Measurements from ENCODE around the gene CPEB1.
"Not testable (repeated sequence)": the region's sequence is repeated elsewhere in the genome, so short reads cannot be mapped to it uniquely, and the experiment has no call there.

CPEB1 gene

DNA sequence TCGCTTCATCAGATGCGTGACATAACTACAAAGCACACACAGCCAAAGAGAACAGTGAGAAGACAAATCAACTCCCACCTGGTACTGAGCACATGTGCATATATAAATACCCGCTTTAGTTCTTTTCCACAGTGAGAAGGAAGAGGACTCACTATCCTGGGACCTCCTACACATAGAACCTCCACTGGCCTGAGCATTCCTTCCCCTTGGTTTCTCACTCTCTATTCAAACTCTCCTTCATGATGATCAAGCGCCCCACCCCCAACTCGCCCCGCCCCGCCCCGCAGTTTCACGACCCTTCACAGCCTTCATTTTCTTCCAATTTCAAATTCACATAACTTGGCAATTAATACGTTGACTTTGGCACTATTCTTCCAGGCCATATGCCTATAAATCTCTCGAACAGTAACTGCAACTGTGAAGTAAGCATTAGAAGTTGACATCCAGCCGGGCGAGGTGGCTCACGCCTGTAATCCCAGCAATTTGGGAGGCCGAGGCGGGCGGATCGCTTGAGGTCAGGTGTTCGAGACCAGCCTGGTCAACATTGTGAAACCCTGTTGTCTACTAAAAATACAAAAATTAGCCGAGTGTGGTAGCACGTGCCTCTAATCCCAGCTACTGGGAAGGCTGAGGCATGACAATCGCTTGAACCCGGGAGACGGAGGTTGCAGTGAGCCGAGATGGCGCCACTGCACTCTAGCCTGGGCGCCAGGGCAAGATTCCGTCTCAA is 108.0 kb downstream of the CPEB1 start:
- Histone ChIP-seq H3K9ac (ENCODE audit: low read depth, low read length) (peak overlapping the region; percentile 100), H3K36me3 (ENCODE audit: control insufficient read depth, insufficient read depth, low read length) (peaks cover 38% of the 10 kb centered on the region), H3K4me3 (ENCODE audit: low read depth, low read length) (peak overlapping the region; percentile 98), H3K27me3 (ENCODE audit: control insufficient read depth, insufficient read depth, low read length) (no peaks in the 10 kb centered on the region), H3K9me3 (ENCODE audit: control insufficient read depth, insufficient read depth, low read length) (no peaks in the 10 kb centered on the region), H3K4me1 (ENCODE audit: control insufficient read depth, insufficient read depth, low read length) (peaks cover 15% of the 10 kb centered on the region)

DNA sequence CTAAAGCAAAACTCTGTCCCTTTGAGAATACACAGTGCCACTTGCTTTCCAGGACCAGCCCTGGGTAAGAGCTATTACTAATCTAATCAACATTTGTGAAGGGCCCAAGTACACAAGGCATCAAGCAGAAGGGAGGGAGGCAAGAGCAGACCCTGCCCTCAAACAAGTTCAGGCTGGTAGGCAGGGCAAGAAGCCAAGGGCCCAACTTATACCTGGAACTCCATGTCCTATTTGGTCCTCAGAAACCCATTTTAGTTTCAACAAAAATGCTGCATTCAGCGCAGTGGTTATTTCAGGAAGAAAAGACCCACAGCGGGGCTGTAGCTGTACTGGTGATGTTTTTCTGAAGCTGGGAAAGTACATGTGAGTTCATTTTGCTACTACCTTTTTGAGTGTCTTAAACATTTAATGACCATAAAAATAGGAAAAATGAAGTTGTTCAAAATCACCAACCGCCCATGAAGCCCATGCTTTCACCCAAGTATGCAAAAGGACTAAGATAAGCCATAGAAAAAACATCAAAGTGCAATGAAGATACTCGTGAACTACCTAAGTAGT is 109.7 kb downstream of the CPEB1 start:
- Histone ChIP-seq H3K27me3 (ENCODE audit: control insufficient read depth, insufficient read depth, low read length) (no peaks in the 10 kb centered on the region), H3K36me3 (ENCODE audit: control insufficient read depth, insufficient read depth, low read length) (peaks cover 42% of the 10 kb centered on the region), H3K9me3 (ENCODE audit: control insufficient read depth, insufficient read depth, low read length) (no peaks in the 10 kb centered on the region), H3K9ac (ENCODE audit: low read depth, low read length) (no peak overlapping the region), H3K4me3 (ENCODE audit: low read depth, low read length) (peak overlapping the region; percentile 98), H3K4me1 (ENCODE audit: control insufficient read depth, insufficient read depth, low read length) (peaks cover 2% of the 10 kb centered on the region)

DNA sequence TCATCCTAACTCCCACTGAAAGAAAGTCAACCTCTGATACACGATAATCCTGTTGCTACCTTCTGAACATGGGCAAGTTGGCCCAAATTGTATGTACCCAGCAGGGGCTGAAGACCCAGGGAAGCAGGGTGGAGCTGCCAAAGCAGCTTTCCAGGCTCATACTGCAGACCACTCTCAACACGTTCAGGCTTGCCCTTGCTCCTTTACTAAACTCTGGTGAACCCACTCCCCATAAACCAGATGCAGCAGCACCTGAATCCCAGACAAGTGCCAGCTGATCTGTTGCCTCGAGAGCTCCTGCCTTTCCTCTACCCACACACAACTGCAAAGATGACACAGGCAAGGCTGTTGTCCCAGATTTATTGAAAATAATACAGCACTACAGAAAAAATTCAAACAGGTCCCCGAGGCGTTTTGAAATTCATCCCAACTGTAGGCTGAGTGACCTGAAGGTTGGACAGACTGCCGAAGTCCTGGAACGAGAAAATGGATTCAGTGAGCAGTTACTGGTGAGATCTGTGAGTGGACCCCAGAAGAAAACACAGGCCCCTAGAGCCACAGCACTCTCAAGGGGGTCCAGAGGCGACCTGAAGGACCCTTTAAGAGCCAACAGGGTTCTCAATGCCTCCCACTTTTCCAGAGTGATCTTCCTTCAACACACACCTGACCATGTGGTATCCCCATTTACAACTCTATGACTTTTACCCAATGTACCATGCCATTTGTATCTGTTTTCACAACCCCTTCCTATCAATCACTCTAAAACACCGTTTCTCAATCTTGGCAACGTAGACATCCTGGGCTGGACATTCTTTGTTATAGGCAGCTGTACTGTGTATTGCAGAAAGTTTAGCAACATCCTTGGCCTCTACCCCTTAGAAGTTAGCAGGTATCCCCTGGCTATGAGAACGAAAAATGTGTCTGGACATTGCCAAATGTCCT is 110.5 kb downstream of the CPEB1 start:
- H3K9ac ChIP-seq (ENCODE audit: low read depth, low read length), result no peak overlapping the region
- H3K36me3 ChIP-seq (ENCODE audit: control insufficient read depth, insufficient read depth, low read length), result peaks cover 42% of the 10 kb centered on the region
- H3K4me3 ChIP-seq (ENCODE audit: low read depth, low read length), result no peak overlapping the region
- no peaks in the 10 kb centered on the region for H3K9me3 ChIP-seq (ENCODE audit: control insufficient read depth, insufficient read depth, low read length)
- H3K27me3 ChIP-seq (ENCODE audit: control insufficient read depth, insufficient read depth, low read length), result no peaks in the 10 kb centered on the region
- H3K4me1 ChIP-seq (ENCODE audit: control insufficient read depth, insufficient read depth, low read length), result peaks cover 2% of the 10 kb centered on the region

DNA sequence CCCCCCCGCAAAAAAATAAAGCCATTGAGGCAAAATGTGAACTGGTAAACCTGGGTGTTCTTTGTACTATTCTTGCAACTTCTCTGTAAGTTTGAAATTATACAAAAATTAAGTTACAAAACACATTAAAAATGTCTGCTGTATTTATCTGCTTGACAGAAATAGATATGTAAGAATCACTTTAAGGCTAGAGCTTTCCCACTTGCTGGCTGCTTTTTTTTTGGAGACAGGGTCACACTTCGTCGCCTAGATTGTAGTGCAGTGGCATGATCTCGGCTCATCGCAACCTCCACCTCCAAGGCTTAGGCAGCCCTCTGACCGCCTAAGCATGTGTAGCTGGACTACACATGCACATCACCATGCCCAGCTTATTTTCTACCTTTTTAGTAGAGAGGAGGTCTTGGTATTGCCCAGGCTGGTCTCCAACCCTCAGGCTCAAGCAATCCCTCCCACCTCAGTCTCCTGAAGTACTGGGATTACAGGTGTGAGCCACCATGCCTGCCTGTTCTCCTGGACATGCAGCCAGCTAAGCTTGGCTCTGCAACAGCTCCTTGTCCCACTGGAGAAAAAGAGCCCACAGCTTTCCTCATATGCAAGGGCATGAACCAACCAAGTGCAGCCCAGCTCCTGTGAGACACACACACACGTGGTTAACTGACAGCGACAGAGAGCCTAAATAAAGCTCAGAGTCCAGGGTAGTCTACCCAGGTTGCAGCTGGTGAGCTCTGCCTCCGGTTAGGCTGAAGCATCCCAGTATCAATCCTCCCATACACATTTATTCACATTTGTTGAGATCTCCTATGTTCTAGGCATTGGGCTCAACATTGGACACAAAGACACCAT is 111.4 kb downstream of the CPEB1 start:
- Histone ChIP-seq H3K4me3 (ENCODE audit: low read depth, low read length) (no peak overlapping the region), H3K9me3 (ENCODE audit: control insufficient read depth, insufficient read depth, low read length) (no peaks in the 10 kb centered on the region), H3K9ac (ENCODE audit: low read depth, low read length) (no peak overlapping the region), H3K36me3 (ENCODE audit: control insufficient read depth, insufficient read depth, low read length) (peaks cover 42% of the 10 kb centered on the region), H3K4me1 (ENCODE audit: control insufficient read depth, insufficient read depth, low read length) (peaks cover 2% of the 10 kb centered on the region), H3K27me3 (ENCODE audit: control insufficient read depth, insufficient read depth, low read length) (no peaks in the 10 kb centered on the region)

DNA sequence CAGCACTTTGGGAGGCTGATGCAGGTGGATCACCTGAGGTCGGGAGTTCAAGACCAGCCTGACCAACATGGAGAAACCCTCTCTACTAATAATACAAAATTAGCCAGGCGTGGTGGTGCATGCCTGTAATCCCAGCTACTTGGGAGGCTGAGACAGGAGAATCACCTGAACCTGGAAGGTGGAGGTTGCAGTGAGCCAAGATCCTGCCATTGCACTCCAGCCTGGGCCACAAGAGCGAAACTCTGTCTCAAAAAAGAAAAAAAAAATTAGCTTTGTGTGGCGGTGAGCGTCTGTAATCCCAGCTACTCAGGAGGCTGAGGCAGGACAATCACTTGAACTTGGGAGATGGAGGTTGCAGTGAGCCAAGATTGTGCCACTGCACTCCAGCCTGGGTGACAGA is 112.0 kb downstream of the CPEB1 start:
- not testable (repeated sequence) for H3K4me3 ChIP-seq (ENCODE audit: low read depth, low read length); H3K9ac ChIP-seq (ENCODE audit: low read depth, low read length); H3K27me3 ChIP-seq (ENCODE audit: control insufficient read depth, insufficient read depth, low read length); H3K4me1 ChIP-seq (ENCODE audit: control insufficient read depth, insufficient read depth, low read length); H3K9me3 ChIP-seq (ENCODE audit: control insufficient read depth, insufficient read depth, low read length)
- peaks cover 42% of the 10 kb centered on the region for H3K36me3 ChIP-seq (ENCODE audit: control insufficient read depth, insufficient read depth, low read length)

DNA sequence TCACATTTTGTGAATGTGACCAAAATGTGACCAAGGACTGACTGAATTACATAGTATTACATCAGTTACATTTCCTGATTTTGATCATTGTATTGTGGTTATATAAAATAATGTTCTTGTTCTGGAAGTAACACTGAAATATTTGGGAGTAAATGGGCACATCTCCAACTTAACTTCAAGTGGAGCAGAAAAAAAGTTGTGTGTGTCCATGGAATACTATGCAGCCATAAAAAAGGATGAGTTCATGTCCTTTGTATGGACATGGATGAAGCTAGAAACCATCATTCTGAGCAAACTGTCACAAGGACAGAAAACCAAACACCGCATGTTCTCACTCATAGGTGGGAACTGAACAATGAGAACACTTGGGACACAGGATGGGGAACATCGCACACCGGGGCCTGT is 112.7 kb downstream of the CPEB1 start:
- not testable (repeated sequence) for H3K4me3 ChIP-seq (ENCODE audit: low read depth, low read length); H3K27me3 ChIP-seq (ENCODE audit: control insufficient read depth, insufficient read depth, low read length); H3K9ac ChIP-seq (ENCODE audit: low read depth, low read length); H3K9me3 ChIP-seq (ENCODE audit: control insufficient read depth, insufficient read depth, low read length); H3K4me1 ChIP-seq (ENCODE audit: control insufficient read depth, insufficient read depth, low read length)
- peaks cover 38% of the 10 kb centered on the region for H3K36me3 ChIP-seq (ENCODE audit: control insufficient read depth, insufficient read depth, low read length)

DNA sequence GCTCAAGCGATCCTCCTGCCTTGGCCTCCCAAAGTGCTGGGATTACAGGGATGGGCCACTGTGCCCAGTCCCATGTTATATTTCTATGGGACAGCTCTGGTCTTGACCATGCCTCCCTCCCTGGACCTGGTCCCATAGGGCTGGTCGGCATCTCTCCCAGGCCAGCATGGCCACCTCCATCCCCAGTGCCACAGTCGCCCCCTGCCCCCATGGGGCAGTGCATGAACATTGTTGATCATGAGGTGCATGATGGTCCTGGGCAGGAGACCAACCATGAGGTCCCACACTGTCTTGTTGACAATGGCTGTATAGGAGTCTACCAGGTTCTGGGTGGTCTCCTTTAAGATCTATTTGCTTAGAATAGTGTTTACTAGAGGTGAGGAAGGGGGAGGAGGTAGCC is 113.4 kb downstream of the CPEB1 start:
- H3K36me3 ChIP-seq (ENCODE audit: control insufficient read depth, insufficient read depth, low read length), result peaks cover 37% of the 10 kb centered on the region
- H3K4me3 ChIP-seq (ENCODE audit: low read depth, low read length), result no peak overlapping the region

DNA sequence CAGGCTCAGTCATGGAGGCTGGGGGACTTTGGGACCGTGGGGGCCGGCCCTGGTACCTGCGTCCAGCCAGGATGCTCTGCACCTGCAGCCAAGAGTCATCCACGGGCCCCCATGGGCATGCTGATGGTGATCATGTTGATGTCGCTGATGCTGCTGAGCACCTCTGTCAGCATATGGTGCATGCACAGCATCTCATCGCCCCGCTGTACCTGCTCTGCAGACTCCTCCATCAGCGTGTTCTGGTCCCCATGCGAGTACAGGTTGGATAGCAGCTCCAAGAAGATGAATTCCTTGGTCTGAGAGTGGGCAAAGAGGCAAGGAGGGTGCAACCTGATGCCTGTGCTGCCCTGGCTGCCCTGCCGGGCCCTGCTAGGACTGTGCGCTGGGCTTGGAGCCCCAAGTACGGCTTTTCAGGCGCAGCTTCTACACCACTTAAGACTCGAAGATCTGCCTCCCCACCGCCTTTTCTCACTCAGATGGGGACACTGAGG is 114.1 kb downstream of the CPEB1 start:
- Histone ChIP-seq H3K4me3 (ENCODE audit: low read depth, low read length) (no peak overlapping the region), H3K36me3 (ENCODE audit: control insufficient read depth, insufficient read depth, low read length) (peaks cover 29% of the 10 kb centered on the region), H3K4me1 (ENCODE audit: control insufficient read depth, insufficient read depth, low read length) (peaks cover 2% of the 10 kb centered on the region), H3K27me3 (ENCODE audit: control insufficient read depth, insufficient read depth, low read length) (no peaks in the 10 kb centered on the region), H3K9ac (ENCODE audit: low read depth, low read length) (no peak overlapping the region), H3K9me3 (ENCODE audit: control insufficient read depth, insufficient read depth, low read length) (no peaks in the 10 kb centered on the region)

More for the DNA sequence above, 113.4 kb downstream of the CPEB1 start:
- Histone ChIP-seq H3K4me1 (ENCODE audit: control insufficient read depth, insufficient read depth, low read length) (peaks cover 2% of the 10 kb centered on the region), H3K9ac (ENCODE audit: low read depth, low read length) (no peak overlapping the region), H3K9me3 (ENCODE audit: control insufficient read depth, insufficient read depth, low read length) (no peaks in the 10 kb centered on the region), H3K27me3 (ENCODE audit: control insufficient read depth, insufficient read depth, low read length) (no peaks in the 10 kb centered on the region)

DNA sequence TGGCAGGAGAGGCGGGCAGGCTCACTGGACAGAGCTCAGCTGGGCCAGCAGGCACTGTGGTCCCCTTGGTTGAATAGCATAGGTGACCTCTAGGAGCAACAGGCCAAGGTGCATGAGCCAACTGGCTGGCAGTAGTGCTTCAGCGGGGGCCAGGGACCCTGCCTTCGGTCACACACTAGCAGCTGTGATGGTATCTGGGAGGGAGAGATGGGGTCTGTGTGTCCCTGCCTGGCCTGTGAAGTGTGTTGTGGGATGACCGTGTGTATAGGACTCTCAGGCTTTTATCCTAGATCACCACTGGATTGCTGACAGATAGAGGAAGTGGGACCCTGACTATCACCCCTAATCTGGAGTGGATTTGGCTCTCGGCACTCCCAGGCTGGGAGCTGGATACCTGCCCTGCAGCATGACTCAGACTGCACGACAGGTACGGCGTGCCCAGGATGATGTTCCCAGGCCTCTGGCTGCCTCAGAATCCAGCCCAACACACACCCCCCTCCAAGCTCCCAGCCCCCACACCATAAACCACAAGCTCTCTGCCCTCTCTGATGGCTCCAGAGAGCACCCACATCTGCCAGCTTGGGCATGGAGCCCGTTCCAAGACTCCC is 114.7 kb downstream of the CPEB1 start:
- H3K9me3 ChIP-seq (ENCODE audit: control insufficient read depth, insufficient read depth, low read length), result no peaks in the 10 kb centered on the region
- H3K36me3 ChIP-seq (ENCODE audit: control insufficient read depth, insufficient read depth, low read length), result peaks cover 24% of the 10 kb centered on the region
- H3K9ac ChIP-seq (ENCODE audit: low read depth, low read length), result no peak overlapping the region
- H3K4me3 ChIP-seq (ENCODE audit: low read depth, low read length), result no peak overlapping the region
- H3K4me1 ChIP-seq (ENCODE audit: control insufficient read depth, insufficient read depth, low read length), result no peaks in the 10 kb centered on the region
- H3K27me3 ChIP-seq (ENCODE audit: control insufficient read depth, insufficient read depth, low read length), result no peaks in the 10 kb centered on the region

DNA sequence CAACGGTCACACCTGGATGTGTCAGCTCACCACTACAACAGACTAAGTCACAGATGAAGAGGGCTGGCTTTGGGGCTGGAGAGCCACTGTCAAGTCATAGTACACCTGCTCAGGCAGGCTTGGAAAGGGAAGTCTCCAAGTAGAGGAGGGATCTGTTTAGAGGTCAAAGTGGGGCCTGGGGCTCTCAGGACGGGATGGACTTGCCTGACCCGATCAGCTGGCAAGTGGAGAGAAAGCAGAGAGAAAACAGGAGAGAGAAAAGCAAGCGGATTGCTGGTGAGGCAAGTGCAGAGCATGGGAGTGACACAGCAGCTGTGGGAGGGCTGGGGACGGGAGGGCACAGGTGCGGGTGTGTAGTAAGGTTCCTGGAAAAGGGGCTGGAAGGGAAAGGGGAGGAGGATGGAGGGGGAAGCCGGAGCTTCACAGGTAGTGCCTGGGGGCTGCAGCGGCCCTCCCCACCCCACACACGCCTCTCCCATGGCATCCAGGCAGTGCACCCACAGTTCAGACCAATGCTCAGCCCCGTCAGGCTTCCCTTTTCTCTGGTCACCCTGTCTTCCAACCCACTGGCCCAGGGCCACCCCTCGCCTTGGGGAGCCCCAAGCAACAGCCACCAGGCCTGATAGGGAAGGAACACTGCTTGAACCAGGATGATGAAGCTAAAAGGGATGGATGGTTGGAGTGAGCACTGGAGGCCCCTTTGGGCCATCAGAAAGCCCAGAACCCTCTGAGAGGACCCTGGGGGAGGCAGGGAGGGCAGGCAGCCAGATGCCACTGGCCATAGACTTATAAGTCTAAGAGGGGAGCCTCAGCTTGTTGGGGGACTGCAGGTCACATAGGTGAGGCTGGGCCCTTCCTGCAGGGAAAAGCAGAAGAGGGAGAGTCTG is 115.4 kb downstream of the CPEB1 start:
- Histone ChIP-seq H3K9me3 (ENCODE audit: control insufficient read depth, insufficient read depth, low read length) (no peaks in the 10 kb centered on the region), H3K36me3 (ENCODE audit: control insufficient read depth, insufficient read depth, low read length) (peaks cover 16% of the 10 kb centered on the region), H3K4me1 (ENCODE audit: control insufficient read depth, insufficient read depth, low read length) (no peaks in the 10 kb centered on the region), H3K27me3 (ENCODE audit: control insufficient read depth, insufficient read depth, low read length) (no peaks in the 10 kb centered on the region), H3K9ac (ENCODE audit: low read depth, low read length) (no peak overlapping the region), H3K4me3 (ENCODE audit: low read depth, low read length) (no peak overlapping the region)

Data from iPS-15b (cell line).